NCI-H345 treated with DMSO at 0.1 percent for 48 hours (cell line): ENCODE measurements around the gene POU2F2.
A peak's percentile ranks its signal among the peaks of the same experiment; 100 is the strongest.

ENCODE experiments used
- DNase-seq: peaks from one replicate; lab custom pipeline; 2025; ENCODE audit not compliant: unreplicated experiment; lab: John Stamatoyannopoulos, UW

Gene POU2F2

GRCh38 chr19:42126574-42126973, 5.7 kb downstream of the POU2F2 start:
- DNase-seq, result no peak

GRCh38 chr19:42125536-42125935, 6.7 kb downstream of the POU2F2 start:
- DNase-seq, result no peak

- no peak for DNase-seq
Observed at GRCh38 chr19:42124386-42124901, 7.8 kb downstream of the POU2F2 start.

GRCh38 chr19:42123765-42124164, 8.5 kb downstream of the POU2F2 start:
- no peak for DNase-seq

- no peak for DNase-seq
Observed at GRCh38 chr19:42122691-42123607, 9.3 kb downstream of the POU2F2 start.

GRCh38 chr19:42121656-42122069, 10.6 kb downstream of the POU2F2 start:
- no peak for DNase-seq

- DNase-seq, result no peak
Observed at GRCh38 chr19:42121036-42121621, 11.1 kb downstream of the POU2F2 start.

- DNase-seq, result no peak
Observed at GRCh38 chr19:42120276-42120980, 11.8 kb downstream of the POU2F2 start.

GRCh38 chr19:42117076-42117475, 15.2 kb downstream of the POU2F2 start:
- no peak for DNase-seq

- DNase-seq, result no peak
Observed at GRCh38 chr19:42116308-42117075, 15.8 kb downstream of the POU2F2 start.

GRCh38 chr19:42115705-42116104, 16.5 kb downstream of the POU2F2 start:
- DNase-seq, result no peak

- no peak for DNase-seq
Observed at GRCh38 chr19:42115219-42115618, 17.0 kb downstream of the POU2F2 start.

- DNase-seq, result peak; percentile 50
Observed at GRCh38 chr19:42114412-42114811, 17.8 kb downstream of the POU2F2 start.

- DNase-seq, result peak; percentile 50
Observed at GRCh38 chr19:42113641-42114348, 18.5 kb downstream of the POU2F2 start.

GRCh38 chr19:42111811-42112210, 20.4 kb downstream of the POU2F2 start:
- no peak for DNase-seq

GRCh38 chr19:42111384-42111783, 20.9 kb downstream of the POU2F2 start:
- DNase-seq, result no peak

GRCh38 chr19:42110658-42111057, 21.6 kb downstream of the POU2F2 start:
- DNase-seq, result no peak

- no peak for DNase-seq
Observed at GRCh38 chr19:42109896-42110295, 22.4 kb downstream of the POU2F2 start.

GRCh38 chr19:42108527-42109389, 23.5 kb downstream of the POU2F2 start:
- peak; percentile 52 for DNase-seq
